ENCODE results near the gene TTYH3. TPM values are rescaled to one million over a fixed set of nuclear protein-coding genes. Genes with fewer than 3 reads are reported as not detected.
"Not testable (repeated sequence)": the region's sequence is repeated elsewhere in the genome, so short reads cannot be mapped to it uniquely, and the experiment has no call there.

Gene TTYH3
- total RNA-seq, 1 experiment from 2014 or later: 278 TPM

DNA sequence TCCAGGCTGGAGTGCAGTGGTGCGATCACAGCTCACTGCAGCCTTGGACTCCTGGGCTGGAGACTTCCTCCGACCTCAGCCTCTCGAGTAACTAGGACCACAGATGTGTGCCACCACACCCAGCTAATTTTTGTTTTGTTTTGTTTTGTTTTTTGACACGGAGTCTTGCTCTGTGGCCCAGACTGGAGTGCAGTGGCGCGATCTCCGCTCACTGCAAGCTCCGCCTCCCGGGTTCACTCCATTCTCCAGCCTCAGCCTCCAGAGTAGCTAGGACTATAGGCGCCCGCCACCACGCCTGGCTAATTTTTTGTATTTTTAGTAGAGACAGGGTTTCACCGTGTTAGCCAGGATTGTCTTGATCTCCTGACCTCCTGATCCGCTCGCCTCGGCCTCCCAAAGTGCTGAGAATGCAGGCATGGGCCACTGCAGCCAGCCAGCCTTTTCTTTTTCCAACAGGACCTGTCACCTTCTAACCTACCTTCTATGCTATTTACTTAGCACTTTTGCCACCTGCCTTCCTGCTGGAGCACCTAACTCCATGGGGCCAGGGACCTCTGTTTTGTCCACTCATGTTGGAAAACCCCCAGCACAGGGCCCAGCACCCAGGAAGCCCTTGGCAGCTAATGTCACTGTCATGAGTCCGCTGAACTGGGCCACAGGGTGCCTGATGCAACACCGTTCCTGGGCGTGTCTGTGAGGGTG is 61.8 kb downstream of the TTYH3 start:
- not testable (repeated sequence) for DNase-seq (ENCODE audit: low read depth, low spot score)

DNA sequence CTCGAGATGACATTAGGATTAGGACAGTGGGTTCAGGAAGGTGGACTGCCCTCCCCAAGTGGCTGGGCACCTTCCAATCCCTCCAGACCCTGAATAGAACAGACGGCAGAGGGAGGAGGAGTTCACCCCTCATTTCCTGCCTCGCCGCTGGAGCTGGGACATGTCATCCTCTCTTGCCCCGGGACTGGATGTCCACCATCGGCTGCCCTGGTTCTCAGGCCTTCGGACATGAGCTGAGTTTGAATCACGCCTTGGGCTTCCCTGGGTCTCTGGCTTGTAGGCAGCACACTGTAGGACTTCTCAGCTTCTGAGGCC is 62.3 kb downstream of the TTYH3 start:
- H3K9me3 ChIP-seq (ENCODE audit: control insufficient read depth, insufficient read depth, low read depth, low read length); H3K27me3 ChIP-seq (ENCODE audit: control insufficient read depth, insufficient read depth, low read length); intact Hi-C loops (cut with micrococcal nuclease; ENCODE audit: unreplicated experiment); in situ Hi-C loops (cut with HindIII; ENCODE audit: low pct_unique_long_range_greater_than_20kb, low sequenced_read_pairs); DNase-seq (ENCODE audit: low read depth, low spot score); H3K4me3 ChIP-seq (ENCODE audit: low read depth in 2 of 2, low read length in 2 of 2); H3K27ac ChIP-seq (ENCODE audit: low read length); H3K36me3 ChIP-seq (ENCODE audit: control insufficient read depth, insufficient read depth, low read length); CTCF ChIA-PET; POLR2A ChIA-PET; ATAC-seq; BruUV-seq (replicated peaks); H3K4me1 ChIP-seq (ENCODE audit: control insufficient read depth, insufficient read depth, low read length): not testable (repeated sequence)

More for the DNA sequence above, 61.8 kb downstream of the TTYH3 start:
- CTCF ChIA-PET: interaction anchor here (0.6 kb wide), 1 partner anchor 196 kb away, joined by 4 read pairs; no protein-coding TSS in a partner anchor
- H3K4me3 ChIP-seq (ENCODE audit: low read depth in 2 of 2, low read length in 2 of 2); H3K36me3 ChIP-seq (ENCODE audit: control insufficient read depth, insufficient read depth, low read length); H3K27ac ChIP-seq (ENCODE audit: low read length); H3K27me3 ChIP-seq (ENCODE audit: control insufficient read depth, insufficient read depth, low read length); H3K9me3 ChIP-seq (ENCODE audit: control insufficient read depth, insufficient read depth, low read depth, low read length); in situ Hi-C loops (cut with HindIII; ENCODE audit: low pct_unique_long_range_greater_than_20kb, low sequenced_read_pairs); intact Hi-C loops (cut with micrococcal nuclease; ENCODE audit: unreplicated experiment); H3K4me1 ChIP-seq (ENCODE audit: control insufficient read depth, insufficient read depth, low read length); BruUV-seq (replicated peaks): not testable (repeated sequence)
- POLR2A ChIA-PET: interaction anchor here (0.5 kb wide), 1 partner anchor 29 kb away, joined by 3 read pairs; no protein-coding TSS in a partner anchor
- peak; percentile 24; the same call in 1 of the 2 replicates for ATAC-seq

GRCh38 chr7:2698581-2699288 is 66.9 kb downstream of the TTYH3 start:
- Histone ChIP-seq H3K9me3 (ENCODE audit: control insufficient read depth, insufficient read depth, low read depth, low read length) (no peaks in the 10 kb centered on the region), H3K4me1 (ENCODE audit: control insufficient read depth, insufficient read depth, low read length) (no peaks in the 10 kb centered on the region), H3K27me3 (ENCODE audit: control insufficient read depth, insufficient read depth, low read length) (no peaks in the 10 kb centered on the region), H3K4me3 (ENCODE audit: low read depth in 2 of 2, low read length in 2 of 2) (no peak overlapping the region), H3K27ac (ENCODE audit: low read length) (no peak overlapping the region), H3K36me3 (ENCODE audit: control insufficient read depth, insufficient read depth, low read length) (no peaks in the 10 kb centered on the region)
- intact Hi-C loops (cut with micrococcal nuclease; ENCODE audit: unreplicated experiment): no loop called here
- ChIA-PET CTCF (interaction anchor here (1.2 kb wide), 1 partner anchor 10 kb away, joined by 3 read pairs; no protein-coding TSS in a partner anchor), POLR2A (no interaction called here)
- no TSS peak for BruUV-seq (replicated peaks)
- TF ChIP-seq TCF7L2 (IDR thresholded peaks at IDR 0.05; ENCODE audit: low read depth, low read length) (no peak), SIN3A (IDR thresholded peaks at IDR 0.05; ENCODE audit: borderline replicate concordance, insufficient read depth, low read depth, low read length) (no peak), POLR2AphosphoS5 (IDR thresholded peaks at IDR 0.05; ENCODE audit: low read depth, low read length) (no peak)
- TF ChIP-seq, protein P1, sequence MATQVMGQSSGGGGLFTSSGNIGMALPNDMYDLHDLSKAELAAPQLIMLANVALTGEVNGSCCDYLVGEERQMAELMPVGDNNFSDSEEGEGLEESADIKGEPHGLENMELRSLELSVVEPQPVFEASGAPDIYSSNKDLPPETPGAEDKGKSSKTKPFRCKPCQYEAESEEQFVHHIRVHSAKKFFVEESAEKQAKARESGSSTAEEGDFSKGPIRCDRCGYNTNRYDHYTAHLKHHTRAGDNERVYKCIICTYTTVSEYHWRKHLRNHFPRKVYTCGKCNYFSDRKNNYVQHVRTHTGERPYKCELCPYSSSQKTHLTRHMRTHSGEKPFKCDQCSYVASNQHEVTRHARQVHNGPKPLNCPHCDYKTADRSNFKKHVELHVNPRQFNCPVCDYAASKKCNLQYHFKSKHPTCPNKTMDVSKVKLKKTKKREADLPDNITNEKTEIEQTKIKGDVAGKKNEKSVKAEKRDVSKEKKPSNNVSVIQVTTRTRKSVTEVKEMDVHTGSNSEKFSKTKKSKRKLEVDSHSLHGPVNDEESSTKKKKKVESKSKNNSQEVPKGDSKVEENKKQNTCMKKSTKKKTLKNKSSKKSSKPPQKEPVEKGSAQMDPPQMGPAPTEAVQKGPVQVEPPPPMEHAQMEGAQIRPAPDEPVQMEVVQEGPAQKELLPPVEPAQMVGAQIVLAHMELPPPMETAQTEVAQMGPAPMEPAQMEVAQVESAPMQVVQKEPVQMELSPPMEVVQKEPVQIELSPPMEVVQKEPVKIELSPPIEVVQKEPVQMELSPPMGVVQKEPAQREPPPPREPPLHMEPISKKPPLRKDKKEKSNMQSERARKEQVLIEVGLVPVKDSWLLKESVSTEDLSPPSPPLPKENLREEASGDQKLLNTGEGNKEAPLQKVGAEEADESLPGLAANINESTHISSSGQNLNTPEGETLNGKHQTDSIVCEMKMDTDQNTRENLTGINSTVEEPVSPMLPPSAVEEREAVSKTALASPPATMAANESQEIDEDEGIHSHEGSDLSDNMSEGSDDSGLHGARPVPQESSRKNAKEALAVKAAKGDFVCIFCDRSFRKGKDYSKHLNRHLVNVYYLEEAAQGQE (IDR thresholded peaks at IDR 0.05; ENCODE audit: insufficient read depth in 1 of 2, low read depth in 2 of 2, low read length in 1 of 2): no peak
- TF ChIP-seq, protein P2, sequence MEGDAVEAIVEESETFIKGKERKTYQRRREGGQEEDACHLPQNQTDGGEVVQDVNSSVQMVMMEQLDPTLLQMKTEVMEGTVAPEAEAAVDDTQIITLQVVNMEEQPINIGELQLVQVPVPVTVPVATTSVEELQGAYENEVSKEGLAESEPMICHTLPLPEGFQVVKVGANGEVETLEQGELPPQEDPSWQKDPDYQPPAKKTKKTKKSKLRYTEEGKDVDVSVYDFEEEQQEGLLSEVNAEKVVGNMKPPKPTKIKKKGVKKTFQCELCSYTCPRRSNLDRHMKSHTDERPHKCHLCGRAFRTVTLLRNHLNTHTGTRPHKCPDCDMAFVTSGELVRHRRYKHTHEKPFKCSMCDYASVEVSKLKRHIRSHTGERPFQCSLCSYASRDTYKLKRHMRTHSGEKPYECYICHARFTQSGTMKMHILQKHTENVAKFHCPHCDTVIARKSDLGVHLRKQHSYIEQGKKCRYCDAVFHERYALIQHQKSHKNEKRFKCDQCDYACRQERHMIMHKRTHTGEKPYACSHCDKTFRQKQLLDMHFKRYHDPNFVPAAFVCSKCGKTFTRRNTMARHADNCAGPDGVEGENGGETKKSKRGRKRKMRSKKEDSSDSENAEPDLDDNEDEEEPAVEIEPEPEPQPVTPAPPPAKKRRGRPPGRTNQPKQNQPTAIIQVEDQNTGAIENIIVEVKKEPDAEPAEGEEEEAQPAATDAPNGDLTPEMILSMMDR (IDR thresholded peaks at IDR 0.05): no peak
- ATAC-seq (no peak), DNase-seq (ENCODE audit: low read depth, low spot score) (no peak)
- in situ Hi-C loops (cut with HindIII; ENCODE audit: low pct_unique_long_range_greater_than_20kb, low sequenced_read_pairs): no loop called here

All from Panc1 (cell line).